DMS114 treated with DMSO at 0.1 percent for 48 hours (cell line): ENCODE results near the gene C1RL.

Experiments used
- DNase-seq: peaks from one replicate; lab custom pipeline; 2025; ENCODE audit not compliant: unreplicated experiment; lab: John Stamatoyannopoulos, UW

The C1RL gene

DNA sequence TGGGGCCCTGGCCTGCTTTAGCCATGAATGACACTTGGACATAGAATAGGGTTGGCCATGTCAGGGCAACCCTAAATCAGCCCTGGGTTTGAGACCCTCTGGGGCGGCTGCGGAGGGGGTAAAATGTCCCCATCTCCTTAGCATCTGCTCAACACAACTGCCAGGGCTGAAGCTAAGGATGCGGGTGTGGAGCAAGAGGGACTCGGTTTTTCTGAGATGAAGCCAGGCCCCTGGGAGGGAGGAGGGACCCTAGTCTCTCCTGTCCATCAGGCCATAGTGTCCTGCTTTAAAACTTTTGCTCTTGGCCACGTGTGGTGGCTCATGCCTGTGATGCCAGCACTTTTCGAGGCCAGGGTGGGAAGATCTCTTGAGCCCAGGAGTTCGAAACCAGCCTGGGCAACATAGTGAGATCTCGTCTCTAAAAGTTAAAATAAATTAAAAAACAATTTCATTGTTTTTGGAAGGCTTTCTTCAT, 16.0 kb downstream of the C1RL start:
- DNase-seq, result no peak

GRCh38 chr12:7092229-7092985, 16.6 kb downstream of the C1RL start, which contains the start of gene C1R:
C1R (minus strand) TSS chr12:7092445; CDS start chr12:7092388, 57 bp downstream.
- peak; percentile 43 for DNase-seq

DNA sequence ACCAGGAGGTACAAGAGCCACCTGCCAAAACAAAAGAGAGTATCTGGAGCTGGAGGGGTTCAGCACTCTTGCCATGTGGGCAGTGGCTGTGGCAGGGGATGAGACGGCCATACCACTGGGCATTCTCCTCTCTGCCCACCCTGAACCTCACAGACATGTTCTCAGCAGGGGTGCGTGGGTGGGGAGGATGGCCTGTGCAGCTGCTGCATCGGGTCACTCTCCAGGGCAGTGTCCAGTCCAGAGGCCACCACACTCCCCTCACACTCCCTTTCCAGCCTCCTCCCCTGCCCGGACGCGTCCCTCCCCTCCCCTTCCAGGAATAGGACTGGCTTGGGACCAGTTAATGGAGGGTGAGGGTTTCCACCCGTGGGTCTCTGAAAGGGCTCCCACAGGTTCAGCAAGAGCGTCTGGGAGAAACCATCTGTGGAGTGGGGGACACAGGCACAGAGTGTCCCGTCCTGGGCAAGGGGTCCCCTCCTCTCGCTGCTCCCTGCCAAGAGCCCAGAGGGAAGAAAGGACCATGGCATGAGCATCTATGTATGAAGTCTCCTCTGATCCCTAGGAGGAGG, 17.3 kb downstream of the C1RL start:
- no peak for DNase-seq

DNA sequence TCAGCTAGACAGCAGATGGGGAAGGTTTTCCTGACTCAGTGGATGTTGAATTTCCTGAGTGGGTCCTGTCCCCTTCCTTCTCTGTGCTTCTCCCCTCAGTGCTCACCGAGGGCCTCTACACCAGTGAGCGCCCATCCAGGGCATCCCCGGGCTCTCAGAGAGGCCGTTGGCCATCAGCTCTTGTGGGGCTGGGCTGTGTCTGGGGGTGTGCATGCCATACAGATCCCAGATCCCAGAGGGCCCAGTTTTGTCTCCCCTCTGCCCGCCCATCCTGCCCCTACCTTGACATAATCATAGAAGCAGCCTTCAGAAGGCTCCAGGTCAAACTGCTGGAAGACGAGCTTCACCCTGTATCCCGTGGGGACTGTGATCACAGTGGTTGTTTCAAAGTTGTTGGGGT, 17.8 kb downstream of the C1RL start:
- no peak for DNase-seq

DNA sequence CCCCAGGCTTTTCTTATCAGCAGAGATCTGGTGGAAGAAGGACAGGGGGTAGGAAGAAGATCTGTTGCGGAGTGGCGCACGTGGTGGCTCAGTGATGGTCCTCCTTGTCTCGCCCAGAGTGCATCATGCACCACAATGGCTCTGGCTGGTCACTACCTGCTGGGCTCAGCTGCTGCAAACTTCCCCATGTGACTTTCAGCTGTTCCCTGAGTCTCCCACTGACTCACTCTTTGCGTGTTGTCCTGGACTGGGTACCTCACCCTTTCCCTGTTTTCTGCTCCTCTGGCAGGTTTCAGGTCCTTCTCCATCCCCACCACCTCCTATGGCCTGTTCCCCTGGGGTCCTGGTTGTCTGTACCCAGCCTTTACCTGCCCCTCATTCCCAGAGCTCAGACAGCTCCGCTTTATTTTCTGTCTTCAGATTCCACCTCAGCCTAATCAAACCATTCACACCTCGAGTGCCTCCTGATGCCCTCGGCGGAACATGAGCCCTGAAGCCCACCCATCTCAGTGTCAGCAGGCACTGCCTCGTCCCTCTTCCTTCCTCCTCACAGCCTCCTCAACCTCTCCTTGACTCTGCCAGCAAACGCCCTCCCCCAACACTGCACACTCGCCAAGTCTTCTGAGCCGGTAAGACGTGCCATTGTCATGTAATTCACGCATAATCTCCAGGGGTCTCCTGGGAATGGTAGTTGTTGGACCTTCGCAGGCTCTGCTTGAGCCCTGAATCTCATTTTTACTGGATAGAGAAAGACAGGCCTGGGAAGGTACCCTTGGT, 18.6 kb downstream of the C1RL start:
- DNase-seq, result no peak

DNA sequence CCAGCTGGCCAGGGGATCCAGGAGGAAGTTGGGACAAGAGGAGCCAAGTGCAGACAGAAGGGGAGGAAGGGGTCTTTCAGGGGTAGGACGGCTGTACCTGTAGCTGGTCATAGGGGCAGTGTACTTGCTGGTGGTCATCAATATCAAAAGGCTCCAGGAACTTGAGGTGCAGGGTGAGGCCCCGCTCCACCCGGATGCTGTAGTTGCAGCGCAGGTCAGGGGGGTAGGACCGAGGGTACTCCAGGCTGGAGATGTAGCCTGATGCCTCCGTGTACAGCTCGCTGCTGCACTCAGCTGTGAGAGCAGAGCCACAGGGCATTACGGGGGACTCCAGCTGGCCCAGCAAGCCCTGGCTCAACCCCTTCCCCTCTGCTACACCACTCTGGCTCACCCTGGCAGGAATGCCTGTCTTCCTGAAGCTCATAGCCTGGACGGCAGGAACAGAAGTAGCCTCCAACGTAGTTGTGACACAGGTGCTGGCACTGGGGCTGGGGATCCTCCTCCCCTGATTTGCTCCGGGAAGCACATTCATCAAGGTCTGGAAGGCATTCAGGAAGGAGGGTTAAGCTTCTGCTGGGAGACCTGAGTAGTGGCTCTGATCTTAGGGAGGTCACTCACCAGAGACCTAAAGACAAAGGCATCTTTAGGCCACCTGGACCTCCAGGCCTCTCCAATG, 19.7 kb downstream of the C1RL start:
- DNase-seq, result no peak

GRCh38 chr12:7083125-7083524, 25.9 kb downstream of the C1RL start:
- no peak for DNase-seq

DNA sequence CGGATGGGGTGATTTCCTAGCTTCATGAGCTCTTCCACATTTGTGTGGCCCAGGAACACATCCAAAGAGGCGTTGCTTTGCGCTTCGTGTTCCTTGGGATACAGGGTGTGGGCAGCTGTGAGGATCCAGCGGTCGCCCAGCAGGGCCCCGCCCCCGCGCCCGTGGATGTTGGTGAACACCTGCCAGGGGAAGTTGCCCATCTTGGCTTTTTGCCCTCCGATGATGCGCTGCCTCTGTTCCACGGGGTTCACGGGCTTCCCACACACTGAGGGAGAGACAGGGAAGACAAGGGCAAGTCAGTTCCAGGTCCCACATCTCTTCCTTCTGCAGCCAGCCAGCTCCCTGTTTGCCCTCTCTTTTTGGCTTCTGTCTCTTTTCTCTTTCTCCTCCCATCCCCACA, 28.0 kb downstream of the C1RL start:
- no peak for DNase-seq

- DNase-seq, result no peak
Observed at GRCh38 chr12:7079826-7080125, 29.2 kb downstream of the C1RL start.

GRCh38 chr12:7078163-7078562, 30.9 kb downstream of the C1RL start:
- DNase-seq, result no peak

DNA sequence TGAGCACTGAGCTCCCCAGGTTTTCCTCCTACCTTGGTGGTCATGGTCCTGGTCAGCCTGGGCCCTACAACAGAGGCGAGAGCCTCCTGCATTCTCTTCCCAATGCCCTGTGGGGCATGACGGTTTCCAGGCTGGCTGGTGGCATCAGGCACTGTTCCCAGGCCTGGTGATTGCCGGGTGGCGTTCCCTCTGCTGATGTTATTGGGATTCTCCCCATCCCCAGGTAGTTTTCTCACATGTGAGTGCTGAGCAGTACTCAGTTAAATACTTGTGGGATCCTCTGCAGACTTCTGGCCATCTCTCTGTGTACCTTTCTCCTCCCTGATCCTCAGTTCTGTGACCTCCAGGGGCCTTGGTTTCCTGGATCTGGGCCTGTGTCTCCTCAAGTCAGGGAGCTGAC, 32.5 kb downstream of the C1RL start:
- DNase-seq, result no peak

- no peak for DNase-seq
Observed at GRCh38 chr12:7075939-7076338, 33.1 kb downstream of the C1RL start.

DNA sequence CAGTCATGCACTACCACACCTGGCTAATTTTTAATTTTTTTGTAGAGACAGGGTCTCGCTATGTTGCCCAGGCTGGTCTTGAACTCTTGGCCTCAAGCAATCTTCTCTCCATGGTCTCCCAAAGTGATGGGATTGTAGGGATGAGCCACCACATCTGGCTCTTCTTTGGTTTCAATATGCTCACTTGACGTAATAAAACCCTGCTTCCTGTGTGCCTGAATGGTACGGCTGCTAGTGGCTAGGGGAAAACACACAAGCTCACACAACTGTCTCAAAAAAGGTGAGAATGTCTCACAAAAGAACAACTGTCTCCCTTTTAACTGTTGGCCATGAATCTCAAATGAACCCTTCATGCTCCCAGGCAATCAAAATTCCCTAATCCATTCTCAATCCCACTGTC, 33.5 kb downstream of the C1RL start:
- no peak for DNase-seq

DNA sequence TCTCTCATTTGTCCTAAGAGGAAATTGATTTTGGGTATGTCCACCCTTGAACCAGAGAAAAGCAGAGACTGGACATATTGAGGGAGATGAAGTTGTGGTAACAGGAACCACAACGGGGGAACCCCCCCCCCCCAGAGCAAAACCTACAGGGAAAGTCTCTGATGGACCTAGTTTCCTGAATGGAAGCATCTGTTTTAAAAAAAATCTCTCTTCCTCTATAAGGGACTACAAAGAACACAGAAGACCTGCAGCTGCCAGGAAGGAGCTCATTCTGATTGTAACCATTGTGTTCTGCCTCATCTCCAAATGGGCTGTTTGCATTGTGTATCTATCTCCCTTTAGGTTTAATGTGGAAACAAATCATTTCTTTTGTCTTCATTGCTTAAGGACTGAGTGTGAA, 35.1 kb downstream of the C1RL start:
- DNase-seq, result no peak

GRCh38 chr12:7072554-7072953, 36.5 kb downstream of the C1RL start:
- no peak for DNase-seq

DNA sequence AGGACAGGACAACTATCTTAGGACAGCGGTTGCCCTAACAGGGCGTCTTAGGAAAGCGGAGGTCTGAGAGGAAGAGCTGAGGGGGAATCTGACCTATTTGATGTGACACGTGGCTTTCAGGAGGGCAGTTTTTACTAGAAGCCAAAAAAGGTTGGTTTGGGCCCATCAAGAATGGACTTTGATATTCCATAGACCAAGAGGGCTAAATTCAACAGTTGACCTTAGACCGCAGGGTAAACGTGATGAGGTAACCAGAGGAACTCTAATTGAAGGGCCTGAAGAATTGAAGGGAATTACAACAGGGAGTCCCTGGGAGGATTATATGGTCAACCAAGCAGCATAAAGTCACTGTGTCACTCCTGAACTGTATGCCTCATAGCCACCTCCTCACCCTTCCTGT, 37.0 kb downstream of the C1RL start:
- no peak for DNase-seq

GRCh38 chr12:7069386-7069785, 39.6 kb downstream of the C1RL start:
- DNase-seq, result no peak

DNA sequence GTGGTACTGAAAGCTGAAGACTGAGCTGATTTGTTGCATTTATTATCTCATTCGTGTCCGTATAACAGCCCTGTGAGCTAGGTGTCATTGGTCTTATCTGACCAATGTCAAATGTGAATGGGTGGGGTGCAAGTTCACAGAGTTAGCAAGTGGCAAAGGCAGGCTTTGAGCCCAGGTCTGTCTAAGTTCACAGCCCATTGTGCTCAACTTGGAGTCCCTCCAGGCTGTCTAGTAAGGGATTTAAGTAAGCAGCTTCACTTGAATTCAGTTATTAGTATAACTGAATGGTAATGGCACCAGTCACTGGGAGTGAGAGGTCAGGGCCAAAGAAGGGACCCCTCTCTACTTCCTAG, 40.0 kb downstream of the C1RL start:
- DNase-seq, result no peak

DNA sequence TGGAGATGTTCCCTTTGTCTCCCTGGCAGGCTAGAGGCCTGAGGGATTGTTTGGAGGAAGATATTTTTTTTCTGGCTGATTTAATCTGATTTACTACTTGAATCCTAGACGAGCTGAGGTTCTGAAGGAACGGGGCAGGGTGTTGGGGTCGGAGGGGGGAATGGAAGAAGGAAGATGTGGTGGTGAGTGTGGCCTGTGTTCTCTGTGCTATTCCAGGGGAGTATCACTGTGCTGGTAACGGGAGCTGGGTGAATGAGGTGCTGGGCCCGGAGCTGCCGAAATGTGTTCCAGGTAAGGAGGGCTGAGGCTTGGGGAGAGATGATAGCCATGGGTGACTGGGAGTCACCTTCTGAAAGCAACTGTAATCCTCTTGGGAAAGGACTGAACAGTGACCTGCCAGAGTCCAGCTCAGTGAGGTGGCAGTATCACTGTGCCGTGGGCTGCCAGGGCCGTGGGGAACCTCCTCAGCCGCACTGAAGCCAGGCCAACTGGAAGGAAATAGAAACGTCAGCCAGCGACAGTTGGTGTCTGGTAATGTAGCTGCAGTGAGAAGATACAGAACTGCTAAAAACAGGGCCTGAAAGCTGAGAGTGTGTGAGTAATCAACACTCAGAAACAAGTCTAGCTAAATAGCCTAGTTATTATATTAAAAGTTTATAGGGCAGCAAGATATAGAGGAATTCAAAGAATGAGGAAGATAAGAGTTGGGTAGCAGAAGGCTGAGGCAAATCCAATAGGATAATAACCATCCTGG, 40.6 kb downstream of the C1RL start:
- DNase-seq, result no peak

DNA sequence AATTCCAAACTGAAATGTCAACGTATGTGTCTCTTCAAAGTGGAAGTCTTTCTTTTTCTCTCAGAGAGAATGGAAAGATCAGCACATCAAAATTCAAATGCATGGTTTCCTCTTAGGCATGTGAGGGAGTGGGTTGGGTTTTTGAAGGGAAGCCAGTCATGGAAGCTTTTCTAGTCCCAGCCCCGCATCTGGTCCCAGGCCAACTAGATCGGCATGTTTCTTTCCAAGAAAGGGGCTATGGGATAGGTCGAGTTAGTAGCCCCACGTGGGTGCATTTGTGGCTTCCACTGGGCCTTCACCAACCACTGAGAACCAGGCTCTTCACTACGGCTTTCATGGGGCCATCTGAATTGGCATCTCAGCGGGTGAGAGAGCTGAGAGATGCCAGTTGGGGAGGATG, 41.9 kb downstream of the C1RL start:
- no peak for DNase-seq

- no peak for DNase-seq
Observed at GRCh38 chr12:7066596-7066995, 42.4 kb downstream of the C1RL start.
